ENCODE results near the gene SCTR. TPM values are rescaled to one million over a fixed set of nuclear protein-coding genes. Genes with fewer than 3 reads are reported as not detected.

The SCTR gene
- total RNA-seq, 1 experiment from 2014 or later = not detected

- Histone ChIP-seq H3K27me3 (ENCODE audit: control insufficient read depth, insufficient read depth, low read length) (no peaks in the 10 kb centered on the region), H3K4me3 (ENCODE audit: low read depth in 2 of 2, low read length in 2 of 2) (no peak overlapping the region), H3K36me3 (ENCODE audit: control insufficient read depth, insufficient read depth, low read length) (no peaks in the 10 kb centered on the region), H3K27ac (ENCODE audit: low read length) (no peak overlapping the region), H3K4me1 (ENCODE audit: control insufficient read depth, insufficient read depth, low read length) (no peaks in the 10 kb centered on the region), H3K9me3 (ENCODE audit: control insufficient read depth, insufficient read depth, low read depth, low read length) (no peaks in the 10 kb centered on the region)
- intact Hi-C loops (cut with micrococcal nuclease; ENCODE audit: unreplicated experiment) = no loop called here
- in situ Hi-C loops (cut with HindIII; ENCODE audit: low pct_unique_long_range_greater_than_20kb, low sequenced_read_pairs) = no loop called here
- BruUV-seq (replicated peaks) = no TSS peak
- no peak for TF ChIP-seq CTCF (IDR thresholded peaks at IDR 0.05)
- no peak for TF ChIP-seq REST (IDR thresholded peaks at IDR 0.05; ENCODE audit: insufficient read depth in 1 of 2, low read depth in 2 of 2, low read length in 1 of 2)
- no peak for TF ChIP-seq TCF7L2 (IDR thresholded peaks at IDR 0.05; ENCODE audit: low read depth, low read length)
- no peak for TF ChIP-seq SIN3A (IDR thresholded peaks at IDR 0.05; ENCODE audit: borderline replicate concordance, insufficient read depth, low read depth, low read length)
- TF ChIP-seq POLR2AphosphoS5 (IDR thresholded peaks at IDR 0.05; ENCODE audit: low read depth, low read length) = no peak
- POLR2A ChIA-PET = interaction anchor here (0.6 kb wide), 1 partner anchor 1503 kb away, joined by 3 read pairs; no protein-coding TSS in a partner anchor
- no peak for DNase-seq (ENCODE audit: low read depth, low spot score)
- CTCF ChIA-PET = no interaction called here
- ATAC-seq = no peak
These were observed 72.8 kb downstream of the SCTR start for GRCh38 chr2:119451336-119452050.

- Histone ChIP-seq H3K27me3 (ENCODE audit: control insufficient read depth, insufficient read depth, low read length) (no peaks in the 10 kb centered on the region), H3K4me3 (ENCODE audit: low read depth in 2 of 2, low read length in 2 of 2) (no peak overlapping the region), H3K27ac (ENCODE audit: low read length) (no peak overlapping the region), H3K9me3 (ENCODE audit: control insufficient read depth, insufficient read depth, low read depth, low read length) (no peaks in the 10 kb centered on the region), H3K4me1 (ENCODE audit: control insufficient read depth, insufficient read depth, low read length) (no peaks in the 10 kb centered on the region), H3K36me3 (ENCODE audit: control insufficient read depth, insufficient read depth, low read length) (no peaks in the 10 kb centered on the region)
- CTCF ChIA-PET = no interaction called here
- in situ Hi-C loops (cut with HindIII; ENCODE audit: low pct_unique_long_range_greater_than_20kb, low sequenced_read_pairs) = no loop called here
- TF ChIP-seq REST (IDR thresholded peaks at IDR 0.05; ENCODE audit: insufficient read depth in 1 of 2, low read depth in 2 of 2, low read length in 1 of 2) (no peak), POLR2AphosphoS5 (IDR thresholded peaks at IDR 0.05; ENCODE audit: low read depth, low read length) (no peak), TCF7L2 (IDR thresholded peaks at IDR 0.05; ENCODE audit: low read depth, low read length) (no peak), SIN3A (IDR thresholded peaks at IDR 0.05; ENCODE audit: borderline replicate concordance, insufficient read depth, low read depth, low read length) (no peak), CTCF (IDR thresholded peaks at IDR 0.05) (no peak)
- no TSS peak for BruUV-seq (replicated peaks)
- intact Hi-C loops (cut with micrococcal nuclease; ENCODE audit: unreplicated experiment) = no loop called here
- POLR2A ChIA-PET = no interaction called here
- DNase-seq (ENCODE audit: low read depth, low spot score) (no peak), ATAC-seq (no peak)
These were observed 74.8 kb downstream of the SCTR start for GRCh38 chr2:119449521-119449920.

All from Panc1 (cell line).